Activated CD8-positive, alpha-beta memory T cell treated with anti-CD3 and anti-CD28 coated beads, Interleukin-2, amount 50 U/mL, for 1 hour (primary cell): ENCODE results near the gene ACOT6.
"Not testable (repeated sequence)": the region's sequence is repeated elsewhere in the genome, so short reads cannot be mapped to it uniquely, and the experiment has no call there.

Experiments used
- DNase-seq: peaks from one replicate; pipeline ENCODE4 v3.0.0-alpha.2; 2020; ENCODE audit errors: extremely low read depth

The ACOT6 gene, protein sequence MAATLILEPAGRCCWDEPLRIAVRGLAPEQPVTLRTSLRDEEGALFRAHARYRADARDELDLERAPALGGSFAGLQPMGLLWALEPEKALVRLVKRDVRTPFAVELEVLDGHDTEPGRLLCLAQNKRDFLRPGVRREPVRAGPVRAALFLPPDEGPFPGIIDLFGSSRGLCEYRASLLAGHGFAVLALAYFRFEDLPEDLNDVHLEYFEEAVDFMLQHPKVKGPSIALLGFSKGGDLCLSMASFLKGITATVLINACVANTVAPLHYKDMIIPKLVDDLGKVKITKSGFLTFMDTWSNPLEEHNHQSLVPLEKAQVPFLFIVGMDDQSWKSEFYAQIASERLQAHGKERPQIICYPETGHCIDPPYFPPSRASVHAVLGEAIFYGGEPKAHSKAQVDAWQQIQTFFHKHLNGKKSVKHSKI

DNA sequence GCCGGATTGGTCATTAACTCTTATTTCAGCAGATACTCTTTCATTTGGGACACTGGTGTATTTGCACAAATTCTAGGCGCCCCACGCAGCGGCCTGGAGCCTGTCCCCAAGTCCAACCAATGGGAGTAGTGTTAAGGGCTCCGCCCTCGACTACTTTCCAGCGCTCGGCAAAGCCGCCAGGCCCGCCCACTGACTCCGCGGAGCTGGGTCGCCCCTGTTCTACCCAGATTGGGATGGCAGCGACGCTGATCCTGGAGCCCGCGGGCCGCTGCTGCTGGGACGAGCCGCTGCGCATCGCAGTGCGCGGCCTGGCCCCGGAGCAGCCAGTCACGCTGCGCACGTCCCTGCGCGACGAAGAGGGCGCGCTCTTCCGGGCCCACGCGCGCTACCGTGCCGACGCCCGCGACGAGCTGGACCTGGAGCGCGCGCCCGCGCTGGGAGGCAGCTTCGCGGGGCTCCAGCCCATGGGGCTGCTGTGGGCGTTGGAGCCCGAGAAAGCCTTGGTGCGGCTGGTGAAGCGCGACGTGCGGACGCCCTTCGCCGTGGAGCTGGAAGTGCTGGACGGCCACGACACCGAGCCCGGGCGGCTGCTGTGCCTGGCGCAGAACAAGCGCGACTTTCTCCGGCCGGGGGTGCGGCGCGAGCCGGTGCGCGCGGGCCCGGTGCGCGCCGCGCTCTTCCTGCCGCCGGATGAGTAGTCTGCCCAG lies at the start of gene ACOT6:
Gene ACOT6 (plus strand): TSS at position 179 of the 707 bp plus-strand sequence. CDS start 55 bp downstream, at position 234.
- peak; percentile 9 for DNase-seq

DNA sequence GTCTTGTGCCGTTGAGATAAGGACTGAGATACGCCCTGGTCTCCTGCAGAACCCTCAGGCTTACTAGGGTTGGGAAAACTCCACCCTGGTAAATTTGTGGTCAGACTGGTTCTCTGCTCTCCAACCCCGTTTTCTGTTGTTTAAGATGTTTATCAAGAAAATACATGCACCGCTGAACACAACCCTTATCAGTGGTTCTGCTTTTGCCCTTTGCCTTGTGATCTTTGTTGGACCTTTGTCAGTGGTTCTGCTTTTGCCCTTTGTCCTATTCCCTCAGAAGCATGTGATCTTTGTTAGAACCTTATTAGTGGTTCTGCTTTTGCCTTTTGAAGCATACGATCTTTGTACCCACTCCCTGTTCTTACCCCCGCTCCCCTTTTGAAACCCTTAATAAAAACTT lies 49.6 kb upstream of the ACOT6 start:
- not testable (repeated sequence) for DNase-seq

DNA sequence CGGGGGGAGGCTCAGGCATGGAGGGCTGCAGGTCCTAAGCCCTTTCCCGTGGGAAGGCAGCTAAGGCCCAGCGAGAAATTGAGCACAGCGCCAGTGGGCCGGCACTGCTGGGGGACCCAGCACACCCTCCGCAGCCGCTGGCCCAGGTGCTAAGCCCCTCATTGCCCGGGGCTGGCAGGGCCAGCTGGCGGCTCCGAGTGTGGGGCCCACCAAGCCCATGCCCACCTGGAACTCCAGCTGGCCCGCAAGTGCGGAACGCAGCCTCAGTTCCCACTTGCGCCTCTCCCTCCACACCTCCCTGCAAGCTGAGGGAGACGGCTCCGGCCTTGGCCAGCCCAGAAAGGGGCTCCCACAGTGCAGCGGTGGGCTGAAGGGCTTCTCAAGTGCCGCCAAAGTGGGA lies 45.9 kb upstream of the ACOT6 start:
- DNase-seq: not testable (repeated sequence)

DNA sequence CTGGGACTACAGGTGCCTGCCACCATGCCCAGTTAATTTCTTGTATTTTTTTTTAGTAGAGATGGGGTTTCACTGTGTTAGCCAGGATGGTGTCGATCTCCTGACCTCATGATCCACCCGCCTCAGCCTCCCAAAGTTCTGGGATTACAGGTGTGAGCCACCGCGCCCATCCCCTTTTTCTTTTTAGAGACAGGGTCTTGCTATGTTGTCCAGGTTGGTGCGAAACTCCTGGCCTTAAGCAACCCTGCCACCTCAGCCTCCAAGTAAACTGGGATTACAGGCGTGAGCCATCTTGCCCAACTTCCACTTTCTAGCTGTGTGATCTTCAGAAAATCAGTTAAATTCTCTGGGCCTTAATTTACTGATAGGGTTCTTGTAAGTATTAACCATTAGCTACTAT lies 45.4 kb upstream of the ACOT6 start:
- not testable (repeated sequence) for DNase-seq

DNA sequence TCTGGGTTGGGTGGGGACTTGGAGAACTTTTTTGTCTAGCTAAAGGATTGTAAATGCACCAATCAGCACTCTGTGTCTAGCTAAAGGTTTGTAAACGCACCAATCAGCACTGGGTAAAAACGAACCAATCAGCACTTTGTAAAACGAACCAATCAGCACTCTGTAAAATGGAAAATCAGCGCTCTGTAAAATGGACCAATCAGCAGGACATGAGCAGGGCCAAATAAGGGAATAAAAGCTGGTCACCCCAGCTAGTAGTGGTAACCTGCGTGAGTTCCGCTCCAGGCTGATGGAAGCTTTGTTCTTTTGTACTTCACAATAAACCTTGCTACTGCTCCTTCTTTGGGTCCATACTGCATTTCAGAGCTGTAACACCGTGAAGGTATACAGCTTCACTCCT lies 45.0 kb upstream of the ACOT6 start:
- no peak for DNase-seq

DNA sequence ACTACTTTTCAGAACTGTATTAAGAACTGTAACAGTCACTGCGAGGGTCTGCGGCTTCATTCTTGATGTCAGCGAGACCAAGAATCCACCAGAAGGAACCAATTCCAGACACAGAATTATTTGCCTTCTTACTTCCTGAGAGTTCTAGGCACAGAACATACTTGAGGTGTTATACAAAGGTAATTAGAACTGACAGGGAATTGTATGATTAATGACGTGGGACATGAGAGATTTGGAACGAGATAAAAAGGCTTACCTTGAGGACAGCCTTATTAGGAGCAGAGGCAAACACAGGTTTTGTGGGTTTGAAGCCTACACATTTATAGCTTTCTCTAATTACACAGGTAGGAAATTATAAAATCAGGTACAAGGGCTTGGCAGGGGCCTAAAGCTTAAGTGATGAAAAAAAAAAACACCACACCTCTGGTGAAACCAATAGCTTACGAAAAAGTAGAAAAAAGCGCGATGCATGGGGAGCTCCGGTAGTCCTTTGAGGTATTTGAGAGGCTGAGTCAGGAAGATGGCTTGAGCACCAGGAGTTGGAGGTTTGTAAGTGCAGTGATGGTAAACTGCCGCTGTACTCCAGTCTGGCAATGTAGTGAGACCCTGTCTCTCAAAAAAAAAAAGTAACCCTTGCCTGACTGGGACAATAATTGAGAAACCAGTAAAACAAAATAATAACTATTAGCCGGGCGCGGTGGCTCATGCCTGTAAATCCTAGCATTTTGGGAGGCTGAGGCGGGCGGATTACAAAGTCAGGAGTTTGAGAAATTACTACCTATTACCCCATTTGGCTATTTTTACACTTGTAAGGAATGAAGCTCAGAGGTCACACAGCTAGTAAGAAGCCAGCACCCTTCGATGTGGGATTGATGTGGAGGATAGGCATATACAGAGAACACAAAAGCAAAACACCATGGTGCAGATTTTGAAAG lies 44.1 kb upstream of the ACOT6 start:
- DNase-seq: no peak

DNA sequence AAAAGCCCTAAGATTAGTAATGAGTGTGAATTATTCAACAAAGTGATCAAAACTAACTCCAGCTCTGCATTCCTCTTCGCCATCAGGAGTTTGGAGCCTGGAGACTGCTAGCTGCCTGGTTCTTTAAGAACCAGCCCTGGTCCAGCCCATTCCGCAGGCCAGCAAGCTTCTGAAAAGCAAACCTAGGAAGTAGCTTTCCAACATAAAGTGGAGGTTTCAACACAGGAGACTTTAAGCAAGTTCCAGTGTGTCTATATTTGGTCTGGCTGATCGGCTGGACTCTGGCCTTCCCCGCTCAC lies 43.5 kb upstream of the ACOT6 start:
- DNase-seq: not testable (repeated sequence)

DNA sequence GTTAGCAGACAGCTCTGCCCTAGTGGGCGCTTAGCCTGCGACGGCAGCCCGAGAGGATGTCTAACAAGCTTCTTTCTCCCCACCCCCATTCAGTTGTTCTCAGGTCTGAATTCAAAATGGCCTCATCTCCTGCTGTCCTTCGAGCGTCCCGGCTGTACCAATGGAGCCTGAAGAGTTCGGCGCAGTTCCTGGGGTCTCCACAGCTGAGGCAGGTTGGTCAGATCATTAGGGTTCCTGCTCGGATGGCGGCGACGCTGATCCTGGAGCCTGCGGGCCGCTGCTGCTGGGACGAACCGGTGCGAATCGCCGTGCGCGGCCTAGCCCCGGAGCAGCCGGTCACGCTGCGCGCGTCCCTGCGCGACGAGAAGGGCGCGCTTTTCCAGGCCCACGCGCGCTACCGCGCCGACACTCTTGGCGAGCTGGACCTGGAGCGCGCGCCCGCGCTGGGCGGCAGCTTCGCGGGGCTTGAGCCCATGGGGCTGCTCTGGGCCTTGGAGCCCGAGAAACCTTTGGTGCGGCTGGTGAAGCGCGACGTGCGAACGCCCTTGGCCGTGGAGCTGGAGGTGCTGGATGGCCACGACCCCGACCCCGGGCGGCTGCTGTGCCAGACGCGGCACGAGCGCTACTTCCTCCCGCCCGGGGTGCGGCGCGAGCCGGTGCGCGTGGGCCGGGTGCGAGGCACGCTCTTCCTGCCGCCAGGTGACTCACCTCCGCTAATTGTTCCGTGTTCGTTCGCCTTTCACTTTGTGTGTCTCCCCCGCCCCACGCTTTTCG lies 42.9 kb upstream of the ACOT6 start, which contains the start of gene ACOT2:
Gene ACOT2 (plus strand): TSS at position 29 of the 774 bp plus-strand sequence. CDS start 28 bp downstream, at position 57.
- not testable (repeated sequence) for DNase-seq

DNA sequence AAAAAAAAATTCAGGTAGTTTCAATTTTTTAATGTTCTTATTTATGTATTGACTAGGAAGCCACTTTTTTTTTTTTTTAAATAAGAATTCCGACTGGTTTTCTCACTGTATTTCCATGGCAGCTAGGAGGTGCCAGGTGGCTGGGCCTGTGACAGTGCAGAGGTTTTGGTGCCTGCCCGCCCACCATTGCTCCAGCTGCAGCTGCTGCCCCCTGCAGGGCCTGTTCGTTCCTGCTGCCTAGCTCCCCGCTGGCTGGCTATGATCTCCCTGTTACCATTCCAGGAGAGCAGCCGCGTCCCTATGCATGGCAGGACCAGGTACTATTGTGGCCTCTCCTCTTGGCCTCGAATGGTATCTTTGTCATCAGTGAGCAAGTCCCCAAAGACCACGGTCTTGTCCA lies 41.4 kb upstream of the ACOT6 start:
- not testable (repeated sequence) for DNase-seq

DNA sequence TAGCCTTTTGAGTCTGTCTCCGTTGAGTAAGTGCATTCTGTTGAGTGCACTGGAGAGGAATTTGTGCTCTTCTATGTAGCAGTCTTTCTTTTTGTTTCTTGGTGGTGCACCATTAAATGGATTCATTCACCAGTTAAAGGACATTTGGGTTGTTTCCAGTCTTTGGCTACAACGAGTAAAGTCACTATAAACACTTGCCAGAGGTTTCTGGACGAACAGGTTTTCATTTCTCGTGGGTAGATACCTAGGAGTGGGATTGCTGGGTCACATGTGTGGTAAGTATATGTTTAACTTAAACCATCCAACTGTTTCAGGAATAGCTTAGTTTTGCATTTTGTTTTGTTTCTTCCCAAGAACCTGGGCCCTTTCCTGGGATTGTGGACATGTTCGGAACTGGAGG lies 39.3 kb upstream of the ACOT6 start:
- DNase-seq: not testable (repeated sequence)

DNA sequence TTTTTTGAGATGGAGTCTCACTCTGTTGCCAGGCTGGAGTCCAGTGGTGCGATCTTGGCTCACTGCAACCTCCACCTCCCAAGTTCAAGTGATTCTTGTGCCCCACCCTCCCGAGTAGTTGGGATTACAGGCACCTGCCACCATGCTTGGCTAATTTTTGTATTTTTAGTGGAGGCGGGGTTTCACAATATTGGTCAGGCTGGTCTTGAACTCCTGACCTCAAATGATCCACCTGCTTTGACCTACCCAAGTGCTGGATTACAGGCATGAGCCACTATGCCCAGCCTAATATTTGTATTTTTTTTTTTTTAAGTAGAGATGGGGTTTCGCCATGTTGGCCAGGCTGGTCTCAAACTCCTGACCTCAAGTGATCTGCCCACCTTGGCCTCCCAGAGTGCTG lies 38.6 kb upstream of the ACOT6 start:
- not testable (repeated sequence) for DNase-seq

DNA sequence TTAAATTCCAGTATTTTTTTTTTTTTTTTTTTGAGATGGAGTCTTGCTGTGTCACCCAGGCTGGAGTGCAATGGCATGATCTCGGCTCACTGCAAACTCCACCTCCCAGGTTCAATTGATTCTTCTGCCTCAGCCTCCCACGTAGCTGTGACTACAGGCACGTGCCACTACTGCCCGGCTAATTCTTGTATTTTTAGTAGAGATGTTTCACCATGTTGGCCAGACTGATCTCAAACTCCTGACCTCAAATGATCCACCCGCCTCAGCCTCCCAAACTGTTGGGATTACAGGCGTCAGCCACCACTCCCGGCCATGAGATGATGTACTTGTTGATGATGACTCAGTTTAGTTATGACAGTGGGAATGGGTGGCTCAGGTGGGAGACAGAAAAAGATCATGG lies 38.1 kb upstream of the ACOT6 start:
- DNase-seq: not testable (repeated sequence)

DNA sequence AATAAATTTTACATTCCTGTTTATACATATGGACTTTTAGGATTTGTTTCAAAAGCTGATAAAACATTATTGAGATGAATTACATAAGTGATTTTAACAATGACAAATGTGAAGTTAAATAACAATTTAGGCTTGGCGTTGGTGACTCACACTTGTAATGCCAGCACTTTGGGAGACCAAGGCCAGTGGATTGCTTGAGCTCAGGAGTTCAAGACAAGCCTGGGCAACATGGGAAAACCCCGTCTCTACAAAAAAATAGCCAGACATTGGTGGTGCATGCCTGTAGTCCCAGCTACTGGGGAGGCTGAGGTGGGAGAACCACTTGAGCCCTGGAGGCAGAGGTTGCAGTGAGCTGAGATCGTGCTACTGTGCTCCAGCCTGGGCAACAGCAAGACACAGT lies 35.9 kb upstream of the ACOT6 start:
- no peak for DNase-seq

DNA sequence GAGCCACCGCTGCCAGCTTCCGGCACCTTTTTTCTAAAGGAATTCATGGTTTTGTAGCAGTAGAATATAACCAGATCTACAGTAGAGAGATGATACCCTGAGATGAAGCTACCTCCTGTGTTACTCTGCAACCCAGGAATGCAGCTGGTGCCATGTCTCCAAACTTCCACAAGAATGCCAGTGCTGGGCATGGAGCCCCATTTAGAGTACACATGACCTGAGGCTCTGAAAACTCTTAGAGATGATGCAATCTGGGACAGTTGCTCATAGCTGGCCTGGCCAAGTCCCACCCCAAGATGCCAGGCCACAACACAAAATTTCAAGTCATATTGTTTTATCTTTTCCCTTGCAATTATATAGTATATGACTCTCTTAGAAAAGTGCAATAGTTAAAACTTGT lies 35.1 kb upstream of the ACOT6 start:
- not testable (repeated sequence) for DNase-seq

DNA sequence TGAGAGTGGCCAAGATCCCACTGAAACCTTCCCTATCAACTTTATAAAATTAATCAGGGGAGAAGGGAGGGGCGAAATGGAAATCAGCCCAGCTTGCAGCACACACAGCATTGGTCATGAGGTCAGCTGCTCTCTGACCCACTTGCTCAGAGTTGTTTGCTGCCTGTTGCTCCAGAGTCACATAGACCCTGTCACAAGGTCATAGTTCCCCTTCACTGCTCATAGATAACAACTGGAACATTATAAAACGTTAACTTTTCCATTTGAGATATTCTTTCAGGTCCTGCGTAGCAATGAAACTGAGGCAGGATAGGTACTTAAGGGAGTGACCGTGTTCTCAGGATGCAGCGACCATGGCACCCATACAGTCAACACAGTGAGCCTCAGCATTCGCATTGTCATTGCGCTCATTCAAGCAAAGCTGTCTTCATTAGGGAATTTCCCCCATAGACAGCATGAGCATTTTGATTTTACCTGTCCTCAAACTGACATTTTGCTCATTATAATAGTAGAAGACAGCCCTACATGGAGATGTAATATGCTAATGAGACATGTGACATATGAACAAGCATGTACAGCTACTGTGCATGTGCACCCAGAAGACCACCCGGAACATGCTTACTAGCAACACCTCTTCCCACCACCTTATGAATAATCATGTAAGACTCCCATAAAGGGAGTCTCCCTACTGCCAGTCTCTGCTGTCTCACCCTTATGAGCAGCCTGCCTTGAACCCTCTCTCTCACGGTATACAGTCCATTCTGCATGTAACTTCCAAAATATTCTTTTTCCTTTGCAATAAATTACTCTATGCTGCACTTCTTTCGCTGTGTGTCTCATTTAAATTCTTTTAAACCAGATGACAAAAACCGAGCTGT lies 30.0 kb upstream of the ACOT6 start:
- not testable (repeated sequence) for DNase-seq

DNA sequence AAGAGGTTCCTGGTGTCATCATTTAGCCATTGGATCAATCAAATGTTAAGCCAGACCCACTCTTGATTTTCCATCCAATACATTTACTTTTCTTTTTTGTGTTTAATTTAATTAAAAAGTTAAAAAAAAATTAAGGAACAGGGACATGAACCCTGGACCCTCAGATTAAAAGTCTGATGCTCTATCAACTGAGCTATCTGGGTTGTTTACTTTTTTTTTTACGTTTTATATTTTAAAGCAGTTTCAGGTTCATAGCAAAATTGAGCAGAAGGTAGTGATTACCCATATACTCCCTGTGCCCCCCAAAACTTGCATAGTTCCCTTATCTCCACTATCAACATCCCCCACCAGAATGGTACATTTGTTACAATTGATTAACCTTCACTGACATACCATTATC lies 23.6 kb upstream of the ACOT6 start:
- DNase-seq: no peak

DNA sequence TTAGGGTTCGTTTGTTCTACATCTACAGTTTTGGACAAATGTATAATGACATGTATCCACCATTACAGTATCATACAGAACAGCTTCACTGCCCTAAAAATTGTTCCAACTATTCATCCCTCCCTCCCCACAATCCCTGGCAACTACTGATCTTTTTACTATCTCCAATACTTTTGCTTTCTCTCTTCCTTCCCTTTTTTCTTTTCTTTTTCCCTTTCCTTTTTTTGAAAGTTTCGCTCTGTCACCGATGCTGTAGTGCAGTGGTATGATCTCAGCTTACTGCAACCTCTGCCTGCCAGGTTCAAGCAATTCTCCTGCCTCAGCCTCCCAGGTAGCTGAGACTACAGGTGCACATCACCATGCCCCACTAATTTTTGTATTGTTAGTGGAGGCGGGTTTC lies 23.2 kb upstream of the ACOT6 start:
- DNase-seq: no peak

DNA sequence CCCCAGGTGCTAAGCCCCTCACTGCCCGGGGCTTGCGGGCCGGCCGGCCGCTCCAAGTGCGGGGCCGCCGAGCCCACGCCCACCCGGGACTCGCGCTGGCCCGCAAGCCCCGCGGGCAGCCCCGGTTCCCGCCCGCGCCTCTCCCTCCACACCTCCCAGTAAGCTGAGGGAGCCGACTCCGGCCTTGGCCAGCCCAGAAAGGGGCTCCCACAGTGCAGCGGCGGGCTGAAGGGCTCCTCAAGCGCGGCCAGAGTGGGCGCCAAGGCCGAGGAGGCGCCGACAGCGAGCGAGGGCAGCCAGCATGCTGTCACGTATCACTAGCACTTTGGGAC lies 21.7 kb upstream of the ACOT6 start:
- DNase-seq: not testable (repeated sequence)

DNA sequence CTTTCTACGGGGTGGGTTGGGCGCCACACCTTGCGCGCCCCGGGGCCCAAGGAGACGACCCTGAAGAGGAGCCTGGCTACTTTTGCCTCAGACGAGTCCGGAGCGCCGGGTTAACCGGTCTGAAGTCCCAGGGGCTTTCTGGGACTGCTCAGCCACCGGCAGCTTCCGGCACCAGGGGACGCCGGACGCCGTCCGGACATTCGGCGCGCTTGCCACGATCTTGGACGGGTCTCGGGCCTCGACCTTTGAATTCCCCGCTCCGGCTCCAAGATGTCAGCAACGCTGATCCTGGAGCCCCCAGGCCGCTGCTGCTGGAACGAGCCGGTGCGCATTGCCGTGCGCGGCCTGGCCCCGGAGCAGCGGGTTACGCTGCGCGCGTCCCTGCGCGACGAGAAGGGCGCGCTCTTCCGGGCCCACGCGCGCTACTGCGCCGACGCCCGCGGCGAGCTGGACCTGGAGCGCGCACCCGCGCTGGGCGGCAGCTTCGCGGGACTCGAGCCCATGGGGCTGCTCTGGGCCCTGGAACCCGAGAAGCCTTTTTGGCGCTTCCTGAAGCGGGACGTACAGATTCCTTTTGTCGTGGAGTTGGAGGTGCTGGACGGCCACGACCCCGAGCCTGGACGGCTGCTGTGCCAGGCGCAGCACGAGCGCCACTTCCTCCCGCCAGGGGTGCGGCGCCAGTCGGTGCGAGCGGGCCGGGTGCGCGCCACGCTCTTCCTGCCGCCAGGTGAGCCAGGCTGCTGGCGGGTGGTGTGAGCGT lies 20.4 kb upstream of the ACOT6 start, which contains the start of gene ACOT4:
Gene ACOT4 (plus strand): TSS at position 184 of the 760 bp plus-strand sequence. CDS start 87 bp downstream, at position 271.
- no peak for DNase-seq
